Measurements from ENCODE around the gene RPL18.

RPL18 gene

GRCh38 chr19:48614436-48615230, 4.3 kb downstream of the RPL18 start, which contains the start of gene FAM83E:
TSS of gene FAM83E (minus strand) at chr19:48615076. CDS start at chr19:48613372, 1,704 bp downstream.
- DNase-seq (ENCODE audit: low read depth in 2 of 2): no peak

GRCh38 chr19:48613852-48614435, 5.0 kb downstream of the RPL18 start:
- no peak for DNase-seq (ENCODE audit: low read depth in 2 of 2)

GRCh38 chr19:48613024-48613851, 5.7 kb downstream of the RPL18 start:
- no peak for DNase-seq (ENCODE audit: low read depth in 2 of 2)

- no peak for DNase-seq (ENCODE audit: low read depth in 2 of 2)
These were observed 7.1 kb downstream of the RPL18 start for GRCh38 chr19:48611872-48612271.

- DNase-seq (ENCODE audit: low read depth in 2 of 2): no peak
These were observed 9.3 kb downstream of the RPL18 start for GRCh38 chr19:48609571-48610108.

GRCh38 chr19:48608798-48609263, 10.1 kb downstream of the RPL18 start:
- peak in 1 of 2 donors; percentile 30 for DNase-seq (ENCODE audit: low read depth in 2 of 2)

- no peak for DNase-seq (ENCODE audit: low read depth in 2 of 2)
These were observed 11.6 kb downstream of the RPL18 start for GRCh38 chr19:48607359-48607755.

GRCh38 chr19:48606463-48607358, 12.3 kb downstream of the RPL18 start, which contains the start of gene SPACA4:
TSS of gene SPACA4 (plus strand) at chr19:48606742. CDS start at chr19:48606979, 237 bp downstream.
- DNase-seq (ENCODE audit: low read depth in 2 of 2): no peak

GRCh38 chr19:48603850-48604249, 15.1 kb downstream of the RPL18 start:
- DNase-seq (ENCODE audit: low read depth in 2 of 2): no peak

- no peak for DNase-seq (ENCODE audit: low read depth in 2 of 2)
These were observed 15.5 kb downstream of the RPL18 start for GRCh38 chr19:48603449-48603848.

- no peak for DNase-seq (ENCODE audit: low read depth in 2 of 2)
These were observed 16.0 kb downstream of the RPL18 start for GRCh38 chr19:48603001-48603400.

- no peak for DNase-seq (ENCODE audit: low read depth in 2 of 2)
These were observed 18.1 kb downstream of the RPL18 start for GRCh38 chr19:48600679-48601417.

GRCh38 chr19:48598996-48599700, 19.8 kb downstream of the RPL18 start:
- no peak for DNase-seq (ENCODE audit: low read depth in 2 of 2)

GRCh38 chr19:48596679-48597465, 22.1 kb downstream of the RPL18 start:
- no peak for DNase-seq (ENCODE audit: low read depth in 2 of 2)

- no peak for DNase-seq (ENCODE audit: low read depth in 2 of 2)
These were observed 22.7 kb downstream of the RPL18 start for GRCh38 chr19:48596237-48596636.

- DNase-seq (ENCODE audit: low read depth in 2 of 2): no peak
These were observed 23.1 kb downstream of the RPL18 start for GRCh38 chr19:48595833-48596232.

- DNase-seq (ENCODE audit: low read depth in 2 of 2): no peak
These were observed 23.8 kb downstream of the RPL18 start for GRCh38 chr19:48595171-48595570.

- DNase-seq (ENCODE audit: low read depth in 2 of 2): no peak
These were observed 28.0 kb downstream of the RPL18 start for GRCh38 chr19:48591021-48591420.

Data from stimulated activated CD8-positive, alpha-beta memory T cell treated with anti-CD3 and anti-CD28 coated beads, Interleukin-7, amount 100 ng/mL, for 4 hours (primary cell).